ENCODE data around the gene OTOF. TPM values are rescaled to one million over a fixed set of nuclear protein-coding genes. Genes with fewer than 3 reads are reported as not detected.

OTOF gene
- total and polyA plus RNA-seq, 2 donors (not counting 3 experiments of a cell fraction or from before 2014, with no cell fraction given) = 0.06 to 0.22 TPM

GRCh38 chr2:26513261-26513660 lies 35.3 kb upstream of the OTOF start:
- FAIRE-seq (no peak), DNase-seq (ENCODE audit: low read depth, low spot score) (no peak)
- no peaks in the 10 kb centered on the region for H3K9me1 ChIP-seq (replicated peaks; ENCODE audit: control insufficient read depth, extremely low read depth, insufficient read depth, low read length)
- H3K4me3 ChIP-seq (replicated peaks in 1 of 3; ENCODE audit: insufficient read depth in 1 of 3, low read depth in 1 of 3, low read length in 3 of 3) = no peak overlapping the region
- H3K36me3 ChIP-seq (ENCODE audit: control insufficient read depth in 2 of 2, extremely low read depth in 1 of 2, insufficient read depth in 2 of 2, low read length in 2 of 2) = no peaks in the 10 kb centered on the region
- no peak overlapping the region for H2AFZ ChIP-seq (ENCODE audit: low read depth, low read length)
- H3K27ac ChIP-seq (ENCODE audit: insufficient read depth, low read depth, low read length) = no peak overlapping the region
- intact Hi-C loops (cut with micrococcal nuclease) = no loop called here
- H3K9me3 ChIP-seq (replicated peaks; ENCODE audit: control insufficient read depth, insufficient read depth, low read length) = no peaks in the 10 kb centered on the region
- ChIA-PET CTCF (no interaction called here), POLR2A (no interaction called here)
- no peak overlapping the region for H3K4me2 ChIP-seq (ENCODE audit: insufficient read depth, low read length)
- H3K27me3 ChIP-seq (ENCODE audit: control insufficient read depth in 2 of 2, insufficient read depth in 2 of 2, low read length in 2 of 2) = peaks cover 2% of the 10 kb centered on the region in 2 experiments
- dilution Hi-C loops (cut with MboI; ENCODE audit: extremely low pct_ligation_motif_present, low sequenced_read_pairs) = no loop called here
- no peak overlapping the region for H3K9ac ChIP-seq (replicated peaks; ENCODE audit: extremely low read depth, insufficient read depth, low read length)
- no peaks in the 10 kb centered on the region for H4K20me1 ChIP-seq (replicated peaks; ENCODE audit: control insufficient read depth, extremely low read depth, insufficient read depth, low read length)
- H3K4me1 ChIP-seq (ENCODE audit: control insufficient read depth, extremely low read depth, insufficient read depth, low read length) = no peaks in the 10 kb centered on the region
- H3K79me2 ChIP-seq (ENCODE audit: control insufficient read depth, insufficient read depth, low read length) = no peaks in the 10 kb centered on the region
- no peak for TF ChIP-seq GATA2 (IDR thresholded peaks at IDR 0.05; ENCODE audit: insufficient read depth, insufficient read length, low read depth, low read length)
- no peak for TF ChIP-seq EZH2 (IDR thresholded peaks at IDR 0.05; ENCODE audit: borderline replicate concordance, low read depth, low read length, severe bottlenecking)
- TF ChIP-seq MAX (IDR thresholded peaks at IDR 0.05; ENCODE audit: insufficient read depth, insufficient read length) = no peak
- TF ChIP-seq MYC (IDR thresholded peaks at IDR 0.05; ENCODE audit: low read depth, low read length) = no peak
- TF ChIP-seq POLR2A (IDR thresholded peaks at IDR 0.05; ENCODE audit: low read depth, low read length) = no peak
- TF ChIP-seq POLR2AphosphoS5 (IDR thresholded peaks at IDR 0.05; ENCODE audit: insufficient read depth, low read depth, low read length) = no peak
- TF ChIP-seq CTCF (IDR thresholded peaks at IDR 0.05; ENCODE audit: extremely low read depth in 1 of 2, insufficient read depth in 1 of 2, low read depth in 1 of 2, low read length in 2 of 2) = no peak
- TF ChIP-seq FOS (IDR thresholded peaks at IDR 0.05; ENCODE audit: borderline replicate concordance, insufficient read depth, low read length) = no peak
- no TSS peak for BruUV-seq (replicated peaks)

All from endothelial cell of umbilical vein (primary cell).